ENCODE results near the gene TIMM50.
"Not testable (repeated sequence)": the region's sequence is repeated elsewhere in the genome, so short reads cannot be mapped to it uniquely, and the experiment has no call there.

The TIMM50 gene

GRCh38 chr19:39469567-39469966 is 11.1 kb upstream of the TIMM50 start:
- DNase-seq (ENCODE audit: low spot score) = no peak

GRCh38 chr19:39470724-39471339 is 9.8 kb upstream of the TIMM50 start:
- no peak for DNase-seq (ENCODE audit: low spot score)

- DNase-seq (ENCODE audit: low spot score) = no peak
Measured at GRCh38 chr19:39471756-39472536, 8.7 kb upstream of the TIMM50 start.

- DNase-seq (ENCODE audit: low spot score) = no peak
Measured at GRCh38 chr19:39472746-39473442, 7.7 kb upstream of the TIMM50 start.

- no peak for DNase-seq (ENCODE audit: low spot score)
Measured at GRCh38 chr19:39473443-39473960, 7.1 kb upstream of the TIMM50 start.

- no peak for DNase-seq (ENCODE audit: low spot score)
Measured at GRCh38 chr19:39474139-39474620, 6.5 kb upstream of the TIMM50 start.

DNA sequence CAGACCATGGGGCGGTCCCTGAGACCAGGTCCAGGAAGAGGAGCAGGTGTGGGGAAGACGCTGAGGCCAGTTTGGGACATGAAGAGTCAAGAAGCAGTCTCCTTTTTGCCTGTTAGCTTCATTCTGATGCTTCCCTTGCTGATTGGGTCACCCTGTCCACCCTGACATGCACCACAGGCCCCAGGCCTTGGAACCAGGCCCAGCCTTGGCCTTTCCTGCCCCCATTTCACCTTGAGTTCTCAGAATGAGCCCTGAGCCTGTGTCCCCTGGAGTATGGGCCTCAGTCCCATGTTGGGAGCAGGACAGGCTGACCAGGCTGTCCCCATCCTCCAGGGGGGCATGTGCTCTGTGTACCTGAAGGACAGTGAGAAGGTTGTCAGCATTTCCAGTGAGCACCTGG is 4.9 kb upstream of the TIMM50 start:
- DNase-seq (ENCODE audit: low spot score) = no peak

DNA sequence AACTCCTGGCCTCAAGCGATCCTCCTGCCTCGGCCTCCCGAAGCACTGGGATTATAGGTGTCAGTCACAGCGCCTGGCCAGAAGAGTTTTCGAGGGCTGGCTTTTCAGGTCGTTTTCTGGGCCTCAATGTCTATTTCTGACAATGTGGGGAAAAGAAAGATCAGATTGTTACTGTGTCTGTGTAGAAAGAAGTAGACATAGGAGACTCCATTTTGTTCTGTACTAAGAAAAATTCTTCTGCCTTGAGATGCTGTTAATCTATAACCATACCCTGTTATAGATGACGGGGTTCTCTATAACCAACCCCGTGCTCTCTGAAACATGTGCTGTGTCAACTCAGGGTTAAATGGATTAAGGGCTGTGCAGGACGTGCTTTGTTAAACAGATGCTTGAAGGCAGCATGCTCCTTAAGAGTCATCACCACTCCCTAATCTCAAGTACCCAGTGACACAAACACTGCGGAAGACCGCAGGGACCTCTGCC is 1.3 kb upstream of the TIMM50 start:
- DNase-seq (ENCODE audit: low spot score) = not testable (repeated sequence)

DNA sequence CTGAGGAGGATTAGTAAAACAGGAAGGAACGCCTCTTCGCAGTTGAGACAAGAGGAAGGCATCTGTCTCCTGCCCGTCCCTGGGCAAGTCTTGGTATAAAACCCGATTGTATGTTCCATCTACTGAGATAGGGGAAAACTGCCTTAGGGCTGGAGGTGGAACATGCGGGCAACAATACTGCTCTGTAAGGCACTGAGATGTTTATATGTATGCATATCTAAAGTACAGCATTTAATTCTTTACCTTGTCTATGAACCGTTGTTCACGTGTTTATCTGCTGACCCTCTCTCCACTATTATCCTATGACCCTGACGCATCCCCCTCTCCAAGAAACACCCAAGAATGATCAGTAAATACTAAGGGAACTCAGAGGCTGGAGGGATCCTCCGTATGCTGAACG is 722 bp upstream of the TIMM50 start:
- no peak for DNase-seq (ENCODE audit: low spot score)

DNA sequence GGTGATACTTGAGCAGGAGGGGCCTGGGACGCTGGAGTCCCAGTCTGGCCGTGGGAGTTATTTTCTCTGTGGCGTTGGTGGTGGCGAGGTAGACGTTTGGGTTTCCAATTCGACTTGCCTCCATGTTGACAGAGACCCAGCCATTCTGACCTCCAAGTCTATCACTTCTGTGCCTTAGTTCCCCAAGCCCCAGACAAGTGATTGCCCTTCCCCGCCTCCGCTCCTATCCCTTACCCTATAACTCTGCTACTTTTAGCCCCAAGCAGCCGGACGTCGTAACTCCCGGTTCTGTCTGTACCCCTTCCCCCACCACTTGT is 549 bp downstream of the TIMM50 start:
- no peak for DNase-seq (ENCODE audit: low spot score)

GRCh38 chr19:39481676-39482075 is 1.0 kb downstream of the TIMM50 start:
- no peak for DNase-seq (ENCODE audit: low spot score)

GRCh38 chr19:39483141-39483540 is 2.5 kb downstream of the TIMM50 start:
- no peak for DNase-seq (ENCODE audit: low spot score)

DNA sequence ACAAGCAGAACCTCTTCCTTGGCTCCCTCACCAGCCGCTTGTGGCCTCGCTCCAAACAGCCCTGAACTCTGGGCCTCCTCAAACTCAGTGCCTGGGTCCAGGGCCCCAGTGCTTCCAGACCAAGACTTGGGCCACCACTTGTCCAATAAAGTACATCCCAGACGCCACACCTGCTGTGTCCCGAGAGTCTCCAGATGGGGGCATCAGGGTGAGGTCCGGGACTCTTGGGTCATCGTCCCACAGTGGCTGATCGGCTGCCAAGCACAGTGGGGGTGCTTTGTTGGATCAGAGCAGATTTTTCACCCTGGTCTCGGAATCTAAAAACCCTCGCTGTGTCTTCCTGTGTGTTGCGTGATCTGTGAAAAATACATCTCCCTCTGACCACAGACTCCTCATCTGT is 9.1 kb downstream of the TIMM50 start:
- DNase-seq (ENCODE audit: low spot score) = no peak

GRCh38 chr19:39492225-39492624 is 11.6 kb downstream of the TIMM50 start:
- DNase-seq (ENCODE audit: low spot score) = no peak

DNA sequence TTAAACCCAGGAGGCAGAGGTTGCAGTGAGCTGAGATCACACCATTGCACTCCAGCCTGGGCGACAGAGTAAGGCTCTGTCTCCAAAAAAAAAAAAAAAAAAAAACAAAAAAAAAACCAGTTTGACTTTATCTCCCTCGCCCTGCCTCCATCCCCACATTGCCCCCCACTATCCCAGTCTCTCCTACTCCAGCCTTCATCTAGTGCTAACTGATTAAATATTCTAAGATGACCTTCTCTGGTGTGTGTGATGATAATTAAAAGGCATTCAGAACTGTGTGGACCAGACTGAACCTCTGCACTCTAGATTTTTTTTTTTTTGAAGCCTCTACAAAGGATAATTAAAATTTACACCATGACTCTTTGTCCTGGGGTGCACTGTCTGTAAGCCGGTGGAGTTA is 12.2 kb downstream of the TIMM50 start:
- no peak for DNase-seq (ENCODE audit: low spot score)

DNA sequence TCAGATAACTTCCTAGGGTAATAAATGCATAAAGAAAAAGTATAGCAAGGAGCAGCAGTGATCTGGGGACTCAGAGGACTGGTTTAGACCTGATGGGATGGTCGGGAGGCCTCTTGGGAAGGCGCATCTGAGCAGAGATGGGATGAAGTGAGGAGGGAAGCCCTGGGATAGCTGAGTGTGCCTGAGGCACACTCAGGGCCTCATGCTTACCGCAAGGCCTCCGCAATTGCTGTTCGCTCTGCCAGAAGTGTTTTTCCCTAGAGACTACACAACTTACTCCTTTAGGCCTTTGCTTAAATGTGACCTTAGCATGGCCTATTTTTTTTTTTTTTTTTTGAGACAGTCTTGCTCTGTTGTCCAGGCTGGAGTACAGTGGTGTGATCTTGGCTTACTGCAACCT is 14.0 kb downstream of the TIMM50 start:
- DNase-seq (ENCODE audit: low spot score) = no peak

- DNase-seq (ENCODE audit: low spot score) = no peak
Measured at GRCh38 chr19:39496063-39496462, 15.4 kb downstream of the TIMM50 start.

DNA sequence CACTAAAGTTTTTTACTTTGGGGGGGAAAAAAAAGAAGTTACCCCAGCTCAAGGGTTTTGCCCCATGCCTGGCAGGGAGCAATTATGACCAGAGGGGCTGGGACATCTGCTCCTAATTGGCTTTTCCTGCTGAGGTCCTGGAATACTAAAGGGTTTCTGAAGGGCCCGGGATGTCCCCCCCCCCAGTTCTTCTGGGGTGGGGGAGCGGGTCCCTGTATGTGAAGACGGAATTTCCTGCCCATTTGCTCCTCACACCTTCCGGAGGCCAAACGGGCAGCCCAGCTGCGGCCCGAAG is 17.0 kb downstream of the TIMM50 start:
- DNase-seq (ENCODE audit: low spot score) = no peak

DNA sequence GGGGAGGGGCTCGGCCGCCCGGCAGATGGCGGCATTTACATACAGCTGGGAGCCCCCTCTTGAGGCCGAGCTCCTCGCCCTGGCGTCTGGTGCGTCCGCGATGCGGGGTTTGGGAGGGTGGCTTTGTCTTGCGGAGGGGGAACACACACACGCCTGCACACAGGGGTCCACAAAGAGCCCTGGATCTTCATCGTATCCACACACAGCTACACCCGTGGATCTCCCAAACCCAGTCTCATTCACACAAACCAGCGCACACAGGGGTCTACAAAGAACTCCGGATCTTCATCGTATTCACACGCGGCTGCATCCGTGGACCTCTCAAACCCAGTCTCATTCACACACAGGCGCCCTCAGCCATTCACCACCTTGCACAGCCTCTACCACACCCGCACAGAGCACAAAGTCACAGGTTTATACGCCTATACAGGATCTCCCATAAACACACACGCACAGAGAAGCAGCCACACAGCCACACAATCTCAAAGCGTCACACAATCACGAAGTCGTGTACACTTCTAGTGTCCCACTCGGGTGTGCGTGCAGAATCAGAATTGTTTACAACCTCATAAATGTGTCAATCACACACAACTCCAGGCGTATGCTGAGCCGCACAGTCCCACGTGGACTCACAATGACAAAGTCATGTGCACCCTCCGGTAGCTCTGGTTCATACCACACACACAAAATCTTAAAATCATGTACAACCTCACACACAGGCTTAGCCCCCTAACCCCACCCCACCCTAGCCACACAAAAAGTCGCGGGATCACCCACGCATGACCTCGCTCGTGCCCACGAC is 17.6 kb downstream of the TIMM50 start:
- peak; percentile 26 for DNase-seq (ENCODE audit: low spot score)

- DNase-seq (ENCODE audit: low spot score) = no peak
Measured at GRCh38 chr19:39498798-39499642, 18.4 kb downstream of the TIMM50 start, which contains the start of gene DLL3. TSS of gene DLL3 (plus strand) at chr19:39498947. CDS start at chr19:39498975, 28 bp downstream.

GRCh38 chr19:39499932-39500331 is 19.3 kb downstream of the TIMM50 start:
- no peak for DNase-seq (ENCODE audit: low spot score)

Measured in LoVo (cell line).